GM23338 (cell line): Measurements from ENCODE around the gene CHRNB4.

ENCODE experiments used
- CREB1 ChIP-seq: fragments of 250-450 bp; sonication (Bioruptor Pico); IDR thresholded peaks from 2 replicates; pipeline ENCODE4 v1.5.0; 2020; ENCODE audit warnings: low read depth, mild to moderate bottlenecking, moderate library complexity
- CTCF ChIP-seq, 2 experiments: fragments of 200-600 bp in 1 of 2; sonication (generic) in 1 of 2; conservative IDR thresholded peaks; 2 replicates each; pipeline versions ENCODE4 v1.5.1 to v1.6.1; 2016 to 2017; ENCODE audit warnings: antibody characterized with exemption in 2 of 2, low read depth in 2 of 2, mild to moderate bottlenecking in 2 of 2, moderate library complexity in 1 of 2
- ETS1 ChIP-seq: IDR thresholded peaks from 2 replicates; pipeline ENCODE4 v1.6.1; 2016; ENCODE audit warnings: antibody characterized with exemption
- EZH2 ChIP-seq: fragments of 200-600 bp; sonication (generic); IDR thresholded peaks from one replicate; pipeline ENCODE4 v1.8.0; 2017; ENCODE audit warnings: antibody characterized with exemption, mild to moderate bottlenecking, low read depth; ENCODE audit not compliant: unreplicated experiment
- EZH2phosphoT487 ChIP-seq: fragments of 200-600 bp; sonication (generic); IDR thresholded peaks from one replicate; pipeline ENCODE4 v1.8.1; 2018; ENCODE audit warnings: antibody characterized with exemption; ENCODE audit not compliant: unreplicated experiment
- NANOG ChIP-seq: IDR thresholded peaks from 2 replicates; pipeline ENCODE4 v1.6.1; 2016; ENCODE audit warnings: antibody characterized with exemption, borderline replicate concordance
- POLR2AphosphoS5 ChIP-seq: IDR thresholded peaks from 2 replicates; pipeline ENCODE4 v1.6.1; 2016; ENCODE audit warnings: antibody characterized with exemption, low read depth
- REST ChIP-seq: IDR thresholded peaks from one replicate; pipeline ENCODE4 v1.6.1; 2018; ENCODE audit warnings: antibody characterized with exemption; ENCODE audit not compliant: unreplicated experiment
- STAT1 ChIP-seq: IDR thresholded peaks from one replicate; pipeline ENCODE4 v1.6.1; 2016; ENCODE audit warnings: antibody characterized with exemption; ENCODE audit not compliant: unreplicated experiment
- ZNF114 ChIP-seq: fragments of 250-450 bp; sonication (Bioruptor Pico); IDR thresholded peaks from 2 replicates; pipeline ENCODE4 v1.5.0; 2020; ENCODE audit warnings: mild to moderate bottlenecking, moderate library complexity
- ZNF331 ChIP-seq: fragments of 250-450 bp; sonication (Bioruptor Pico); IDR thresholded peaks from 2 replicates; pipeline ENCODE4 v1.5.0; 2020; ENCODE audit warnings: low read depth, mild to moderate bottlenecking, moderate library complexity

- no peak for TF ChIP-seq EZH2
- no peak for TF ChIP-seq CTCF (conservative IDR thresholded peaks at IDR 0.05; ENCODE audit: low read depth in 2 of 2)
- TF ChIP-seq REST: no peak
- TF ChIP-seq CREB1 (CRISPR knock-in tag): no peak
- no peak for TF ChIP-seq POLR2AphosphoS5
- TF ChIP-seq EZH2phosphoT487: no peak
- no peak for TF ChIP-seq STAT1
- no peak for TF ChIP-seq NANOG
- TF ChIP-seq ETS1: no peak
- TF ChIP-seq ZNF331: no peak
- no peak for TF ChIP-seq ZNF114 (CRISPR knock-in tag)
Measured at GRCh38 chr15:78598348-78598747, 42.7 kb downstream of the CHRNB4 start.
